Endothelial cell (in vitro differentiated cells): Measurements from ENCODE around the gene WWC2. TPM values are rescaled to one million over a fixed set of nuclear protein-coding genes. Genes with fewer than 3 reads are reported as not detected.

Source experiments
- DNase-seq: peaks from one replicate; pipeline ENCODE4 v3.0.0; 2021; ENCODE audit warnings: low spot score
- H3K27ac Mint-ChIP-seq: one replicate; pipeline ENCODE4 v1.8.0; 2021; ENCODE audit warnings: mixed read lengths, inconsistent platforms; ENCODE audit not compliant: unreplicated experiment
- H3K27me3 Mint-ChIP-seq: one replicate; pipeline ENCODE4 v1.8.0; 2021; ENCODE audit warnings: mild to moderate bottlenecking, moderate library complexity, mixed read lengths, inconsistent platforms; ENCODE audit not compliant: unreplicated experiment
- H3K36me3 Mint-ChIP-seq: one replicate; pipeline ENCODE4 v1.8.0; 2021; ENCODE audit warnings: mild to moderate bottlenecking, low read depth, mixed read lengths, inconsistent platforms; ENCODE audit not compliant: unreplicated experiment
- H3K4me1 Mint-ChIP-seq: one replicate; pipeline ENCODE4 v1.8.0; 2021; ENCODE audit warnings: mild to moderate bottlenecking, mixed read lengths, inconsistent platforms; ENCODE audit not compliant: unreplicated experiment
- H3K4me3 Mint-ChIP-seq: one replicate; pipeline ENCODE4 v1.8.0; 2021; ENCODE audit warnings: mild to moderate bottlenecking, mixed read lengths, inconsistent platforms; ENCODE audit not compliant: unreplicated experiment
- H3K9me3 Mint-ChIP-seq: one replicate; pipeline ENCODE4 v1.8.0; 2021; ENCODE audit warnings: mixed read lengths, inconsistent platforms; ENCODE audit not compliant: unreplicated experiment
- total RNA-seq: library from RNA; stranded (reverse); fragmentation: NEBNext Ultra II Directional; extraction: Animal tissue kit (Norgen Biotek cat#: 25700); gene quantifications from one replicate; pipeline ENCODE4 v1.2.1, GENCODE V29; 2021; ENCODE audit not compliant: unreplicated experiment
- TF ChIP-seq, protein P1 (sequence below): fragments of 200-600 bp; sonication (generic); IDR thresholded peaks from one replicate; pipeline ENCODE4 v1.5.0; 2021; ENCODE audit warnings: antibody characterized with exemption; ENCODE audit not compliant: unreplicated experiment

The WWC2 gene
- total RNA-seq, 1 donor from 2014 or later: 32.0 TPM

DNA sequence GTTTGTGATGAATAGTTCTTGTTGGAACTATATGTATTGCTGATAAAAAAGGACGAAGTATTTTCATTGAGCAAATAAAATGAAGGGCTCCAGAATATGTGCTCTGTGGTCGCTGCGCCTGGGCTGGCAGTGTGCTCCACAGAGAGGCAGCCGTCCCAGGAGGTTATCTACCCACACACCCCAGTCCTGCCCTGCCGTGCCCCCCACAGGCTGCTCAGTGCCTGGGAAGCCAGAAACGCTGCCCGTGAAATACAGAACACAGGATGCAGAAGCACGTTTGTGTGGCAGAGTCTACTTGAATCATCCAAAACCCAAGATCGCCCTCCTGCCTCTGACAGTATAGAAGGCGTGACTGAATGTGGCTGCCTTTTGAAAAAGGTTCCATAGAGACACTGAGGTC is 219.6 kb downstream of the WWC2 start:
- Mint-ChIP-seq H3K36me3 (peaks cover 13% of the 10 kb centered on the region), H3K9me3 (no peaks in the 10 kb centered on the region), H3K27ac (no peak overlapping the region), H3K4me3 (no peak overlapping the region), H3K4me1 (peaks cover 17% of the 10 kb centered on the region), H3K27me3 (peaks cover 11% of the 10 kb centered on the region)
- DNase-seq: no peak
- TF ChIP-seq, protein P1, sequence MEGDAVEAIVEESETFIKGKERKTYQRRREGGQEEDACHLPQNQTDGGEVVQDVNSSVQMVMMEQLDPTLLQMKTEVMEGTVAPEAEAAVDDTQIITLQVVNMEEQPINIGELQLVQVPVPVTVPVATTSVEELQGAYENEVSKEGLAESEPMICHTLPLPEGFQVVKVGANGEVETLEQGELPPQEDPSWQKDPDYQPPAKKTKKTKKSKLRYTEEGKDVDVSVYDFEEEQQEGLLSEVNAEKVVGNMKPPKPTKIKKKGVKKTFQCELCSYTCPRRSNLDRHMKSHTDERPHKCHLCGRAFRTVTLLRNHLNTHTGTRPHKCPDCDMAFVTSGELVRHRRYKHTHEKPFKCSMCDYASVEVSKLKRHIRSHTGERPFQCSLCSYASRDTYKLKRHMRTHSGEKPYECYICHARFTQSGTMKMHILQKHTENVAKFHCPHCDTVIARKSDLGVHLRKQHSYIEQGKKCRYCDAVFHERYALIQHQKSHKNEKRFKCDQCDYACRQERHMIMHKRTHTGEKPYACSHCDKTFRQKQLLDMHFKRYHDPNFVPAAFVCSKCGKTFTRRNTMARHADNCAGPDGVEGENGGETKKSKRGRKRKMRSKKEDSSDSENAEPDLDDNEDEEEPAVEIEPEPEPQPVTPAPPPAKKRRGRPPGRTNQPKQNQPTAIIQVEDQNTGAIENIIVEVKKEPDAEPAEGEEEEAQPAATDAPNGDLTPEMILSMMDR: no peak

- Mint-ChIP-seq H3K9me3 (no peaks in the 10 kb centered on the region), H3K27me3 (peaks cover 10% of the 10 kb centered on the region), H3K4me3 (no peak within 1 kb of the TSS), H3K27ac (no peak within 1 kb of the TSS), H3K4me1 (peaks cover 15% of the 10 kb centered on the region), H3K36me3 (peaks cover 7% of the 10 kb centered on the region)
- TF ChIP-seq, protein P1: no peak
- DNase-seq: no peak
Measured at GRCh38 chr4:183320211-183321059, 221.4 kb downstream of the WWC2 start, which contains the start of gene CLDN22. CLDN22 (minus strand) TSS chr4:183320276; CDS start chr4:183320218, 58 bp downstream.

DNA sequence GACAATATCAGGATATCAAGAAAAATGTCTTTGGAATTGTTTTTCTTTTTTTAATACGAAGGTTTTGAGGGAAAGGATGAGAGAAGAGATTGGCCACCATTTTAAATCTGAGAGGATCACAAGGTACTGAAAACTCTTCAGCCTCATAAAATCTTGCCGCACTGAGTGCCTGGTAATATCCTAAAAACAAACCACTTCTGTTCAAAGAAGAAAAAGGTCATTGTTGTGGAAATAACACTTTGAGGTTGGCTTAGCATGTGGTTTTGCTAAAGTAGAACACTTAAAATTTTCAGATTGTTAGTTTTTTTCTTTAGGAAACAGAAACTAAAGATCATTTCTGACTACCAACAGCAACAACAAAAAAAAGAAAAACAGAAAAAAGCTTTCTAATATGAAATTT is 222.0 kb downstream of the WWC2 start:
- DNase-seq: no peak
- Mint-ChIP-seq H3K27ac (no peak overlapping the region), H3K4me3 (no peak overlapping the region), H3K36me3 (peaks cover 9% of the 10 kb centered on the region), H3K27me3 (peaks cover 8% of the 10 kb centered on the region), H3K9me3 (no peaks in the 10 kb centered on the region), H3K4me1 (peaks cover 15% of the 10 kb centered on the region)
- TF ChIP-seq, protein P1: no peak

GRCh38 chr4:183321516-183321915 is 222.5 kb downstream of the WWC2 start:
- H3K4me1 Mint-ChIP-seq: peaks cover 15% of the 10 kb centered on the region
- no peak overlapping the region for H3K27ac Mint-ChIP-seq
- no peaks in the 10 kb centered on the region for H3K9me3 Mint-ChIP-seq
- no peak overlapping the region for H3K4me3 Mint-ChIP-seq
- no peak for DNase-seq
- TF ChIP-seq, protein P1: no peak
- peaks cover 13% of the 10 kb centered on the region for H3K36me3 Mint-ChIP-seq
- H3K27me3 Mint-ChIP-seq: peaks cover 5% of the 10 kb centered on the region

DNA sequence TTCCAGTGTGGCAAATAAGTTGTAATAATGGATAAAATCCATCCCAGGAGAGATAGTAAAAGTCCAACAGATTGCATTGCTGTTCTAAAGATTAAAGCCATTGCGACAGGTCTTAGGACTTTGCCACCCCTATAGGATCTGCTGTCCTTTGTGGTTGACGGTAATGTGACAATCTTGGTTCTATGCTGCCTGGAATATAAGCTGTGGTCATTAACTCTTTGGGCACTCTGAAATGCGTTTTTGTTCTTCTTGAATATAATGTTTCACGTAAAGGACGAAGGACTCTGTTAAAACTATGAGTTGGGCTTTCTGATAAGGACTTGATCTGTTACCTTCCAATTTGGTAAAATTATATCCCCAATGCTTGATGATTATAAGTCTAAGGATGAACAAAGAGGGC is 223.3 kb downstream of the WWC2 start, which contains the start of gene CLDN24:
Gene CLDN24 (minus strand): TSS at position 101 of the 400 bp plus-strand sequence. CDS start 0 bp downstream, at position 101.
- DNase-seq: no peak
- no peak within 1 kb of the TSS for H3K4me3 Mint-ChIP-seq
- H3K4me1 Mint-ChIP-seq: peaks cover 15% of the 10 kb centered on the region
- peaks cover 16% of the 10 kb centered on the region for H3K36me3 Mint-ChIP-seq
- no peak within 1 kb of the TSS for H3K27ac Mint-ChIP-seq
- TF ChIP-seq, protein P1: no peak
- no peaks in the 10 kb centered on the region for H3K9me3 Mint-ChIP-seq
- peaks cover 4% of the 10 kb centered on the region for H3K27me3 Mint-ChIP-seq
